Measurements from ENCODE around the gene ANK3. TPM values are rescaled to one million over a fixed set of nuclear protein-coding genes. Genes with fewer than 3 reads are reported as not detected.
A peak's percentile ranks its signal among the peaks of the same experiment; 100 is the strongest.

The ANK3 gene
- polyA plus RNA-seq, 1 experiment = 1.6 TPM

- Histone ChIP-seq H3K27ac (ENCODE audit: low read depth, low read length) (no peak overlapping the region), H3K27me3 (ENCODE audit: control insufficient read depth, insufficient read depth, low read length) (no peaks in the 10 kb centered on the region), H3K4me3 (ENCODE audit: low read depth, low read length) (no peak overlapping the region), H3K9me3 (ENCODE audit: control insufficient read depth, insufficient read depth, low read length) (peaks cover 3% of the 10 kb centered on the region; the same call in 1 of the 2 replicates)
- no peak for DNase-seq (ENCODE audit: low read depth, low spot score)
- ChIA-PET POLR2A (no interaction called here), CTCF (no interaction called here)
- no peak for TF ChIP-seq CTCF (IDR thresholded peaks at IDR 0.05; ENCODE audit: low read depth, low read length)
Measured at GRCh38 chr10:60397792-60398191, 8.1 kb upstream of the ANK3 start.

- ChIA-PET CTCF (interaction anchor here (1.2 kb wide), 1 partner anchor 281 kb away, joined by 3 read pairs; no protein-coding TSS in a partner anchor), POLR2A (no interaction called here)
- Histone ChIP-seq H3K27me3 (ENCODE audit: control insufficient read depth, insufficient read depth, low read length) (no peaks in the 10 kb centered on the region), H3K9me3 (ENCODE audit: control insufficient read depth, insufficient read depth, low read length) (no peaks in the 10 kb centered on the region), H3K27ac (ENCODE audit: low read depth, low read length) (no peak overlapping the region), H3K4me3 (ENCODE audit: low read depth, low read length) (no peak overlapping the region)
- DNase-seq (ENCODE audit: low read depth, low spot score) = no peak
- no peak for TF ChIP-seq CTCF (IDR thresholded peaks at IDR 0.05; ENCODE audit: low read depth, low read length)
Measured at GRCh38 chr10:60396766-60397165, 7.1 kb upstream of the ANK3 start.

- ChIA-PET POLR2A (no interaction called here), CTCF (interaction anchor here (1.2 kb wide), 1 partner anchor 280 kb away, joined by 3 read pairs; no protein-coding TSS in a partner anchor)
- H3K27ac ChIP-seq (ENCODE audit: low read depth, low read length) = no peak overlapping the region
- no peaks in the 10 kb centered on the region for H3K9me3 ChIP-seq (ENCODE audit: control insufficient read depth, insufficient read depth, low read length)
- no peak overlapping the region for H3K4me3 ChIP-seq (ENCODE audit: low read depth, low read length)
- TF ChIP-seq CTCF (IDR thresholded peaks at IDR 0.05; ENCODE audit: low read depth, low read length) = no peak
- no peak for DNase-seq (ENCODE audit: low read depth, low spot score)
- H3K27me3 ChIP-seq (ENCODE audit: control insufficient read depth, insufficient read depth, low read length) = no peaks in the 10 kb centered on the region
Measured at GRCh38 chr10:60395711-60396110, 6.0 kb upstream of the ANK3 start.

GRCh38 chr10:60394446-60394845, 4.8 kb upstream of the ANK3 start:
- ChIA-PET POLR2A (no interaction called here), CTCF (no interaction called here)
- Histone ChIP-seq H3K4me3 (ENCODE audit: low read depth, low read length) (no peak overlapping the region), H3K27me3 (ENCODE audit: control insufficient read depth, insufficient read depth, low read length) (no peaks in the 10 kb centered on the region), H3K27ac (ENCODE audit: low read depth, low read length) (no peak overlapping the region), H3K9me3 (ENCODE audit: control insufficient read depth, insufficient read depth, low read length) (no peaks in the 10 kb centered on the region)
- no peak for DNase-seq (ENCODE audit: low read depth, low spot score)
- no peak for TF ChIP-seq CTCF (IDR thresholded peaks at IDR 0.05; ENCODE audit: low read depth, low read length)

- no peaks in the 10 kb centered on the region for H3K27me3 ChIP-seq (ENCODE audit: control insufficient read depth, insufficient read depth, low read length)
- no peaks in the 10 kb centered on the region for H3K9me3 ChIP-seq (ENCODE audit: control insufficient read depth, insufficient read depth, low read length)
- TF ChIP-seq CTCF (IDR thresholded peaks at IDR 0.05; ENCODE audit: low read depth, low read length) = no peak
- ChIA-PET POLR2A (no interaction called here), CTCF (no interaction called here)
- H3K27ac ChIP-seq (ENCODE audit: low read depth, low read length) = no peak overlapping the region
- peak; percentile 16 for DNase-seq (ENCODE audit: low read depth, low spot score)
- H3K4me3 ChIP-seq (ENCODE audit: low read depth, low read length) = no peak overlapping the region
Measured at GRCh38 chr10:60390224-60390626, 550 bp upstream of the ANK3 start.
